Neural cell (in vitro differentiated cells): ENCODE data around the gene NRDC. TPM values are rescaled to one million over a fixed set of nuclear protein-coding genes. Genes with fewer than 3 reads are reported as not detected.

ENCODE experiments used
- H2AFZ ChIP-seq: fragments of 200-600, 300-800 bp; sonication (generic), shearing (Covaris generic); 2 replicates; pipeline ENCODE4 v1.6.0; 2014; ENCODE audit warnings: low read depth, mild to moderate bottlenecking, antibody characterized with exemption, low read length, moderate library complexity
- H3F3A ChIP-seq: fragments of 200-600 bp; shearing (Covaris generic); 2 replicates; pipeline ENCODE4 v1.6.1; 2016; ENCODE audit warnings: mild to moderate bottlenecking, moderate library complexity, mixed read lengths, antibody characterized with exemption, low read length; ENCODE audit not compliant: insufficient read depth, poor library complexity, severe bottlenecking
- H3K27ac ChIP-seq: fragments of 200-600, 300-800 bp; sonication (generic), shearing (Covaris generic); 2 replicates; pipeline ENCODE4 v1.5.1; 2014; ENCODE audit warnings: mild to moderate bottlenecking, low read length, moderate library complexity
- H3K27me3 ChIP-seq: fragments of 300-800, 200-600 bp; sonication (generic), shearing (Covaris generic); 2 replicates; pipeline ENCODE4 v1.6.0; 2014; ENCODE audit warnings: mild to moderate bottlenecking, low read depth, low read length, moderate library complexity; ENCODE audit not compliant: insufficient read depth
- H3K36me3 ChIP-seq: fragments of 300-800, 200-600 bp; sonication (generic), shearing (Covaris generic); 2 replicates; pipeline ENCODE4 v1.5.1; 2014; ENCODE audit warnings: mild to moderate bottlenecking, antibody characterized with exemption, low read length, moderate library complexity; ENCODE audit not compliant: insufficient read depth
- H3K4me2 ChIP-seq: fragments of 300-800, 200-600 bp; sonication (generic), shearing (Covaris generic); 2 replicates; pipeline ENCODE4 v1.6.0; 2014; ENCODE audit warnings: mild to moderate bottlenecking, low read length
- H3K4me3 ChIP-seq: fragments of 300-800, 200-600 bp; sonication (generic), shearing (Covaris generic); 2 replicates; pipeline ENCODE4 v1.5.1; 2014; ENCODE audit warnings: mild to moderate bottlenecking, low read length, moderate library complexity
- H3K79me2 ChIP-seq: fragments of 200-600 bp; shearing (Covaris generic); replicated peaks from 2 replicates; pipeline ENCODE4 v1.6.0; 2014; ENCODE audit warnings: mild to moderate bottlenecking, low read length, moderate library complexity; ENCODE audit not compliant: insufficient read depth
- H3K9ac ChIP-seq: fragments of 300-800, 200-600 bp; sonication (generic), shearing (Covaris generic); 2 replicates; pipeline ENCODE4 v1.6.1; 2016; ENCODE audit warnings: mild to moderate bottlenecking, low read length, mixed read lengths
- H3K9me2 ChIP-seq: fragments of 200-600 bp; shearing (Covaris generic); 2 replicates; pipeline ENCODE4 v1.6.1; 2016; ENCODE audit warnings: mild to moderate bottlenecking, low read length, mixed read lengths; ENCODE audit not compliant: insufficient read depth
- H3K9me3 ChIP-seq: fragments of 200-600, 300-800 bp; sonication (generic), shearing (Covaris generic); 2 replicates; pipeline ENCODE4 v1.6.1; 2016; ENCODE audit warnings: mild to moderate bottlenecking, mixed run types, low read length, moderate library complexity, mixed read lengths
- H4K20me1 ChIP-seq: fragments of 200-600 bp; shearing (Covaris generic); 2 replicates; pipeline ENCODE4 v1.6.1; 2016; ENCODE audit warnings: mild to moderate bottlenecking, mixed run types; ENCODE audit not compliant: insufficient read depth
- CTCF ChIP-seq: fragments of 450-650 bp; IDR thresholded peaks from 2 replicates; pipeline ENCODE4 v1.5.1; 2014; ENCODE audit warnings: antibody characterized with exemption, mild to moderate bottlenecking, moderate library complexity; ENCODE audit not compliant: poor library complexity, severe bottlenecking
- EP300 ChIP-seq: fragments of 450-650 bp; conservative IDR thresholded peaks from 2 replicates; pipeline ENCODE4 v1.6.1; 2014; ENCODE audit warnings: antibody characterized with exemption, mild to moderate bottlenecking, moderate library complexity; ENCODE audit not compliant: poor library complexity, severe bottlenecking
- EZH2 ChIP-seq: fragments of 200-600, 300-800 bp; shearing (Covaris generic), sonication (generic); IDR thresholded peaks from 2 replicates; pipeline ENCODE4 v1.6.1; 2014; ENCODE audit warnings: antibody characterized with exemption, low read length, borderline replicate concordance, mild to moderate bottlenecking; ENCODE audit not compliant: insufficient read depth, poor library complexity, severe bottlenecking
- MXI1 ChIP-seq: fragments of 450-650 bp; conservative IDR thresholded peaks from 2 replicates; pipeline ENCODE4 v1.6.1; 2014; ENCODE audit warnings: antibody characterized with exemption, mild to moderate bottlenecking; ENCODE audit not compliant: poor library complexity, severe bottlenecking
- POLR2AphosphoS5 ChIP-seq: IDR thresholded peaks from 2 replicates; pipeline ENCODE4 v1.6.1; 2012
- RAD21 ChIP-seq: fragments of 450-650 bp; conservative IDR thresholded peaks from 2 replicates; pipeline ENCODE4 v1.6.1; 2014; ENCODE audit warnings: antibody characterized with exemption, mild to moderate bottlenecking, moderate library complexity
- REST ChIP-seq: IDR thresholded peaks from 2 replicates; pipeline ENCODE4 v1.6.1; 2012; ENCODE audit warnings: borderline replicate concordance
- SMC3 ChIP-seq: fragments of 450-650 bp; conservative IDR thresholded peaks from 2 replicates; pipeline ENCODE4 v1.6.1; 2014; ENCODE audit warnings: antibody characterized with exemption, mild to moderate bottlenecking, moderate library complexity; ENCODE audit not compliant: poor library complexity
- TAF1 ChIP-seq: IDR thresholded peaks from 2 replicates; pipeline ENCODE4 v1.6.1; 2012; ENCODE audit warnings: low read depth
- polyA plus RNA-seq: library from polyadenylated mRNA; depleted of rRNA; stranded (reverse); fragments of >200 nt; gene quantifications from 2 replicates; pipeline ENCODE4 v1.2.3, GENCODE V29; 2014

The NRDC gene
- polyA plus RNA-seq, 1 donor from 2014 or later, result 114 TPM

- Histone ChIP-seq H3K9ac (no peak overlapping the region), H3K36me3 (no peaks in the 10 kb centered on the region), H2AFZ (no peak overlapping the region), H3K4me3 (no peak overlapping the region), H4K20me1 (no peaks in the 10 kb centered on the region), H3K4me2 (no peak overlapping the region), H3K9me2 (no peaks in the 10 kb centered on the region), H3K79me2 (no peaks in the 10 kb centered on the region), H3K27me3 (no peaks in the 10 kb centered on the region), H3F3A (no peaks in the 10 kb centered on the region), H3K27ac (no peak overlapping the region), H3K9me3 (no peaks in the 10 kb centered on the region)
- TF ChIP-seq POLR2AphosphoS5 (no peak), RAD21 (no peak)
Measured at GRCh38 chr1:51847294-51847920, 31.1 kb downstream of the NRDC start.

GRCh38 chr1:51843948-51844347 lies 34.6 kb downstream of the NRDC start:
- H3K9me2 ChIP-seq, result no peaks in the 10 kb centered on the region
- H3K4me3 ChIP-seq, result no peak overlapping the region
- no peaks in the 10 kb centered on the region for H3K9me3 ChIP-seq
- H3K36me3 ChIP-seq, result no peaks in the 10 kb centered on the region
- no peak overlapping the region for H2AFZ ChIP-seq
- no peak overlapping the region for H3K4me2 ChIP-seq
- no peak overlapping the region for H3K27ac ChIP-seq
- no peak overlapping the region for H3K9ac ChIP-seq
- H4K20me1 ChIP-seq, result no peaks in the 10 kb centered on the region
- no peaks in the 10 kb centered on the region for H3F3A ChIP-seq
- TF ChIP-seq RAD21, result no peak
- TF ChIP-seq POLR2AphosphoS5, result no peak
- TF ChIP-seq EZH2, result no peak
- TF ChIP-seq CTCF, result no peak
- TF ChIP-seq REST, result no peak
- TF ChIP-seq TAF1, result no peak
- TF ChIP-seq EP300, result no peak
- no peak for TF ChIP-seq MXI1
- TF ChIP-seq SMC3, result no peak
- H3K79me2 ChIP-seq, result no peaks in the 10 kb centered on the region
- no peaks in the 10 kb centered on the region for H3K27me3 ChIP-seq

- no peaks in the 10 kb centered on the region for H3K36me3 ChIP-seq
- no peak overlapping the region for H3K4me3 ChIP-seq
- H3K4me2 ChIP-seq, result no peak overlapping the region
- no peak overlapping the region for H3K9ac ChIP-seq
- no peak overlapping the region for H3K27ac ChIP-seq
- no peaks in the 10 kb centered on the region for H3F3A ChIP-seq
- no peaks in the 10 kb centered on the region for H3K9me2 ChIP-seq
- no peak overlapping the region for H2AFZ ChIP-seq
- H3K9me3 ChIP-seq, result no peaks in the 10 kb centered on the region
- H3K27me3 ChIP-seq, result no peaks in the 10 kb centered on the region
- TF ChIP-seq TAF1 (no peak), MXI1 (no peak), CTCF (no peak), SMC3 (no peak), EZH2 (no peak), RAD21 (no peak), REST (no peak), POLR2AphosphoS5 (no peak), EP300 (no peak)
- H4K20me1 ChIP-seq, result no peaks in the 10 kb centered on the region
- H3K79me2 ChIP-seq, result no peaks in the 10 kb centered on the region
Measured at GRCh38 chr1:51842261-51842660, 36.3 kb downstream of the NRDC start.
